ENCODE results near the gene AXL.
"Not testable (repeated sequence)": the region's sequence is repeated elsewhere in the genome, so short reads cannot be mapped to it uniquely, and the experiment has no call there.

AXL gene

GRCh38 chr19:41218615-41219507, at the start of gene AXL:
Gene AXL, plus strand, starts transcription at chr19:41219223. Its CDS starts 170 bp downstream, at chr19:41219393.
- DNase-seq, result peak in 8 of 10 donors; percentile 28 to 90 (median 46)
- intact Hi-C loops (cut with DNase I), result no loop called here

- intact Hi-C loops (cut with DNase I), result no loop called here
- peak in 1 of 10 donors; percentile 40 for DNase-seq
Observed at GRCh38 chr19:41172297-41173164, 46.5 kb upstream of the AXL start.

- intact Hi-C loops (cut with DNase I), result no loop called here
- peak in 1 of 10 donors; percentile 20 for DNase-seq
Observed at GRCh38 chr19:41174297-41174928, 44.6 kb upstream of the AXL start.

- peak in 3 of 10 donors; percentile 18 to 87 (median 37) for DNase-seq
- intact Hi-C loops (cut with DNase I), result no loop called here
Observed at GRCh38 chr19:41175801-41176777, 42.9 kb upstream of the AXL start.

GRCh38 chr19:41180173-41180572, 38.9 kb upstream of the AXL start:
- intact Hi-C loops (cut with DNase I), result not testable (repeated sequence)
- peak in 1 of 10 donors; percentile 4 for DNase-seq

- intact Hi-C loops (cut with DNase I), result no loop called here
- DNase-seq, result no peak
Observed at GRCh38 chr19:41186971-41187883, 31.8 kb upstream of the AXL start.

- no peak for DNase-seq
- intact Hi-C loops (cut with DNase I), result no loop called here
Observed at GRCh38 chr19:41187884-41188279, 31.1 kb upstream of the AXL start.

- no peak for DNase-seq
- intact Hi-C loops (cut with DNase I), result no loop called here
Observed at GRCh38 chr19:41189425-41190065, 29.5 kb upstream of the AXL start.

- intact Hi-C loops (cut with DNase I), result no loop called here
- peak in 2 of 10 donors; percentile 16 to 84 for DNase-seq
Observed at GRCh38 chr19:41192574-41193429, 26.2 kb upstream of the AXL start, which contains the start of gene CYP2S1. Gene CYP2S1, plus strand, starts transcription at chr19:41193219. Its CDS starts 46 bp downstream, at chr19:41193265.

- no peak for DNase-seq
- intact Hi-C loops (cut with DNase I), result no loop called here
Observed at GRCh38 chr19:41193430-41194156, 25.4 kb upstream of the AXL start.

GRCh38 chr19:41194157-41194552, 24.9 kb upstream of the AXL start:
- intact Hi-C loops (cut with DNase I), result no loop called here
- DNase-seq, result no peak

GRCh38 chr19:41195675-41196497, 23.1 kb upstream of the AXL start:
- intact Hi-C loops (cut with DNase I), result no loop called here
- DNase-seq, result no peak

GRCh38 chr19:41198559-41198958, 20.5 kb upstream of the AXL start:
- intact Hi-C loops (cut with DNase I), result no loop called here
- no peak for DNase-seq

GRCh38 chr19:41203371-41203770, 15.7 kb upstream of the AXL start:
- DNase-seq, result no peak
- intact Hi-C loops (cut with DNase I), result no loop called here

- intact Hi-C loops (cut with DNase I), result loop anchor here (1.0 to 2.0 kb wide), 2 partner anchors 58 to 104 kb away; no protein-coding TSS in a partner anchor
- peak; percentile 49 to 96 (median 78) for DNase-seq
Observed at GRCh38 chr19:41204338-41204737, 14.7 kb upstream of the AXL start.

Data from posterior cingulate gyrus (tissue), 11 donors.